Gastrocnemius medialis (tissue), 4 donors: ENCODE results near the gene BCL2L12. TPM values are rescaled to one million over a fixed set of nuclear protein-coding genes. Genes with fewer than 3 reads are reported as not detected.
A peak's percentile ranks its signal among the peaks of the same experiment; 100 is the strongest.

Experiments
- ATAC-seq, 2 donors: fragments of 150-250 bp; one replicate each; pipeline ENCODE4 v1.9.1; 2016
- DNase-seq, 2 donors: peaks; one replicate each; pipeline ENCODE4 v3.0.0-alpha.2; 2019
- H3K27ac ChIP-seq, 4 donors: fragments of 200-600 bp; sonication (generic); 1 replicate in 1 of 4; 2 replicates in 3 of 4; pipeline ENCODE4 v1.5.1; 2016 to 2018; ENCODE audit warnings: mild to moderate bottlenecking in 2 of 4, moderate library complexity in 1 of 4
- H3K27me3 ChIP-seq, 3 donors: fragments of 200-600 bp; sonication (generic) in 2 of 3; 1 replicate in 1 of 3; 2 replicates in 2 of 3; pipeline versions ENCODE4 v1.5.1 to v1.6.0; 2016 to 2019; ENCODE audit warnings: mild to moderate bottlenecking in 1 of 3, moderate library complexity in 1 of 3
- H3K36me3 ChIP-seq, 2 donors: fragments of 200-600 bp; sonication (generic) in 1 of 2; one replicate each; pipeline ENCODE4 v1.5.1; 2017 to 2018
- H3K4me1 ChIP-seq, 2 donors: fragments of 200-600 bp; sonication (generic) in 1 of 2; one replicate each; pipeline ENCODE4 v1.5.1; 2016 to 2017; ENCODE audit warnings: mild to moderate bottlenecking in 2 of 2
- H3K4me3 ChIP-seq, 4 donors: fragments of 200-600 bp; sonication (generic) in 3 of 4; 1 replicate in 1 of 4; 2 replicates in 3 of 4; pipeline ENCODE4 v1.5.1; 2016 to 2019; ENCODE audit warnings: mild to moderate bottlenecking in 2 of 4
- H3K9me3 ChIP-seq, 3 donors: fragments of 200-600 bp; sonication (generic) in 2 of 3; 1 replicate in 1 of 3; 2 replicates in 2 of 3; pipeline ENCODE4 v1.5.1; 2016 to 2019
- POLR2A ChIP-seq, 2 donors: fragments of 450-650 bp; IDR thresholded peaks; one replicate each; pipeline ENCODE4 v1.6.1; 2017; ENCODE audit warnings: antibody characterized with exemption in 2 of 2, mild to moderate bottlenecking in 2 of 2, moderate library complexity in 2 of 2
- in situ Hi-C, 4 donors: fragments of 200-750 bp; cut with MboI; loops; one replicate each; pipeline versions ENCODE4 v1.15.0 to v1.8.0; 2017; ENCODE audit warnings: low sequenced_read_pairs in 4 of 4
- intact Hi-C: fragments of 100-400 bp; cut with DNase I; formaldehyde crosslinking; loops from one replicate; pipeline ENCODE4 v1.15.1; 2023; ENCODE audit warnings: low total_unique reads
- total RNA-seq, 4 donors: library from RNA; depleted of rRNA; stranded (reverse); fragments of >200 nt; gene quantifications; one replicate each; pipeline versions ENCODE4 v1.1.0 to v1.2.3, GENCODE V29; 2016
- TF ChIP-seq, protein P1 (sequence below), 5 experiments: fragments of 450-650 bp in 3 of 5; fragments of 200-600 bp in 2 of 5; sonication (generic) in 2 of 5; IDR thresholded peaks in 4 of 5; conservative IDR thresholded peaks in 1 of 5; 1 replicate in 4 of 5; 2 replicates in 1 of 5; pipeline ENCODE4 v1.5.1; 2016 to 2019; ENCODE audit warnings: antibody characterized with exemption in 5 of 5, mild to moderate bottlenecking in 3 of 5, moderate library complexity in 3 of 5

BCL2L12 gene
- total RNA-seq, 4 donors from 2014 or later, result 10.7 to 12.9 (median 11.8) TPM

DNA sequence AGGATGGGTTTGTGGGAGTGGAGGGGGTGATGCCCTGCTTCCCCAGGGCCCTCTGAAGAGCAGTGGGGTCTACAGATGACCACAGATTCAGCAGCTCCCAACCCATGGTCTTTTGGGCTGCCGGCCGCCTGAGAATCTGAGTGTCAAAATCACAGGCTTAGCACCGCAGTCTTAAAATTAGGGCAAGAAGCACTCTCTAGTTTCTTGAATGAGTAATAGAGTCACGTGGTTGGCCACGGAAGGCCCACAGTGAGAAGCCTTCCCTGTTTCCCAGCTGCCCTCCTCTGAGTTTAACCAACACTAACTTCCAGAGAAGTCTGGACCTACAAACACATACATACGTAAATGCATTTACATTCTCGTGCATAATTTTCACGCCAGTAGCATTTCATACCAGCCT, 16.5 kb downstream of the BCL2L12 start:
- intact Hi-C loops, result no loop called here
- TF ChIP-seq, protein P1, sequence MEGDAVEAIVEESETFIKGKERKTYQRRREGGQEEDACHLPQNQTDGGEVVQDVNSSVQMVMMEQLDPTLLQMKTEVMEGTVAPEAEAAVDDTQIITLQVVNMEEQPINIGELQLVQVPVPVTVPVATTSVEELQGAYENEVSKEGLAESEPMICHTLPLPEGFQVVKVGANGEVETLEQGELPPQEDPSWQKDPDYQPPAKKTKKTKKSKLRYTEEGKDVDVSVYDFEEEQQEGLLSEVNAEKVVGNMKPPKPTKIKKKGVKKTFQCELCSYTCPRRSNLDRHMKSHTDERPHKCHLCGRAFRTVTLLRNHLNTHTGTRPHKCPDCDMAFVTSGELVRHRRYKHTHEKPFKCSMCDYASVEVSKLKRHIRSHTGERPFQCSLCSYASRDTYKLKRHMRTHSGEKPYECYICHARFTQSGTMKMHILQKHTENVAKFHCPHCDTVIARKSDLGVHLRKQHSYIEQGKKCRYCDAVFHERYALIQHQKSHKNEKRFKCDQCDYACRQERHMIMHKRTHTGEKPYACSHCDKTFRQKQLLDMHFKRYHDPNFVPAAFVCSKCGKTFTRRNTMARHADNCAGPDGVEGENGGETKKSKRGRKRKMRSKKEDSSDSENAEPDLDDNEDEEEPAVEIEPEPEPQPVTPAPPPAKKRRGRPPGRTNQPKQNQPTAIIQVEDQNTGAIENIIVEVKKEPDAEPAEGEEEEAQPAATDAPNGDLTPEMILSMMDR (IDR thresholded peaks at IDR 0.05 in 4 of 5, conservative IDR thresholded peaks at IDR 0.05 in 1 of 5), result no peak
- no peak for TF ChIP-seq POLR2A (IDR thresholded peaks at IDR 0.05)
- Histone ChIP-seq H3K4me1 (peaks cover 33 to 37% of the 10 kb centered on the region in 2 donors), H3K27me3 (no peaks in the 10 kb centered on the region), H3K27ac (peak overlapping the region in 1 of 4 donors; percentile 8), H3K4me3 (no peak overlapping the region), H3K9me3 (no peaks in the 10 kb centered on the region), H3K36me3 (peaks cover 0 to 56% of the 10 kb centered on the region in 2 donors)
- DNase-seq (no peak), ATAC-seq (no peak)
- in situ Hi-C loops, result no loop called here

DNA sequence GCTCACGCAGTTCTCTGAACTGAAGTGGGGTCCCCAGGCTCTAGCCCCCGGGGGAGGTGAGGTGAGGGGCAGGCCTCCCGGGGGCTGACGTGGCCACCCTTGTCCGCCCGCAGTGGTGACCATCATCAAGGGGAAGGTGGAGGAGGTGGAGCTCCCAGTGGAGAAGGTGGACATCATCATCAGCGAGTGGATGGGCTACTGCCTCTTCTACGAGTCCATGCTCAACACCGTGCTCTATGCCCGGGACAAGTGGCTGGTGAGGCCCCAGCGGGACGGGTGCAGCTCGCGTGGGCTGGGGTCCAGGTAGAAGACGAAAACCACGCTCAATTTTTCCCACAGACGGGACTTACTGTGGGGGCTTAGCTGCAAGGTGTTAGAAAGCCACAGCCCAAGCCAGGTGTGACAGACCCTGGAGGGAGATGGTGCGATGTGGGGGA, 18.1 kb downstream of the BCL2L12 start:
- Histone ChIP-seq H3K4me3 (no peak overlapping the region), H3K4me1 (peaks cover 23 to 25% of the 10 kb centered on the region in 2 donors), H3K36me3 (peaks cover 0 to 62% of the 10 kb centered on the region in 2 donors), H3K27ac (no peak overlapping the region), H3K27me3 (no peaks in the 10 kb centered on the region), H3K9me3 (no peaks in the 10 kb centered on the region)
- no peak for TF ChIP-seq POLR2A (IDR thresholded peaks at IDR 0.05)
- TF ChIP-seq, protein P1 (IDR thresholded peaks at IDR 0.05 in 4 of 5, conservative IDR thresholded peaks at IDR 0.05 in 1 of 5), result no peak
- ATAC-seq, result no peak
- in situ Hi-C loops (no loop called here), intact Hi-C loops (no loop called here)
- DNase-seq, result no peak

DNA sequence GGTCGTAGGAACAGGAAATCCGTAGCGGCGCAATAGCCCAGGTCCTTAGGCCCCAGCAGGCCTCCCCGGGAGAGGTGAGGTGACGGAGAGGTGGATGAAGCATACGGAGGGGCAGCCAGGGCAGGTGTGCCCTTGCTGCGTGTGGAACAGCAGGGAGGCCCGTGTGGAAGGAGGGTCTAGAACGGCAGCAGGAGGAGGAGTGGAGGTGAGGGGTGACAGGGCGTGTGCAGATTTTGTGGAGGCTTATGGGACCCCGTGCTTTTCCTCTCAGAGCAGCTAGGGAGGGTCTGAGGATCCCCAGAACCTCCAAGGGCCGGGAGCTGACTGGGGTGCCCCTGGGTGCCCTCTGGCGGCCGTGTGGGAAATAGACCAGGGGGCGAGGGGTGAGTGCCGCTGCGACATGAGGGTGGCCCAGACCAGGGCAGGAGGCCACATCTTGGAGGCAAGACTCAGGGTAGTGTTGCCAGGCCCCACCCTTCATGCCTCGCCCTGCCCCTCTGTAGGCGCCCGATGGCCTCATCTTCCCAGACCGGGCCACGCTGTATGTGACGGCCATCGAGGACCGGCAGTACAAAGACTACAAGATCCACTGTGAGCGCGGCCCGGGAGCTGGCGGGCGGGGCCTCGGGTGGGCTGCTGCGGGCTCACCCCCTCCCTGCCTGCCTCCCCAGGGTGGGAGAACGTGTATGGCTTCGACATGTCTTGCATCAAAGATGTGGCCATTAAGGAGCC, 18.7 kb downstream of the BCL2L12 start:
- peaks cover 17 to 19% of the 10 kb centered on the region in 2 donors for H3K4me1 ChIP-seq
- in situ Hi-C loops, result no loop called here

DNA sequence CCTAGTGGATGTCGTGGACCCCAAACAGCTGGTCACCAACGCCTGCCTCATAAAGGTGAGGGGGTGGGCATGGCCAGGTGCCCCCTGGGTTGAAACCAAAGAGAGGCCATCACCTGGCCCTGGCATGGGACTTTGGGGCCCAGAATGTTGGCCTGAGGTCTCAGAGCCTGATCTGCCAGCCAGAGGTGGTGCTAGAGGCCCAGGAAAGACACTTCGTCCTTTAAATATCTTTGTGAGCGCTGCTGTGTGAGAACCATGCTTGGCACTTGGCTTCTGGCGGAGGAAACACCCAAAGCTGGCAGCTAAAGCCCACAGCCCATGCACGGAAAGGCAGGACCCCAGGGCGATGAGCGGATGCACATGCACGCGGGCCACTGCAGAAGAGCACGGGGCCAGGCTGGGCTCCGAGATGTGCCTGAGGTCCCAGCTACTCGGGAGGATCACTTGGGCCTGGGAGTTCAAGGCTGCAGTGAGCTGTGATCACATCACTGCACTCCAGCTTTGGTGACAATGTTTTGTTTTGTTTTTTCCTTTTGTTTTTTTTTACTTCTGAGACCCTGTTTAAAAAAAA, 19.3 kb downstream of the BCL2L12 start:
- H3K36me3 ChIP-seq, result peaks cover 0 to 62% of the 10 kb centered on the region in 2 donors
- in situ Hi-C loops, result no loop called here
- H3K27ac ChIP-seq, result no peak overlapping the region
- no peaks in the 10 kb centered on the region for H3K9me3 ChIP-seq
- H3K4me1 ChIP-seq, result peaks cover 15% of the 10 kb centered on the region in 2 donors
- TF ChIP-seq POLR2A (IDR thresholded peaks at IDR 0.05), result no peak
- TF ChIP-seq, protein P1 (IDR thresholded peaks at IDR 0.05 in 4 of 5, conservative IDR thresholded peaks at IDR 0.05 in 1 of 5), result no peak
- DNase-seq (no peak), ATAC-seq (no peak)
- H3K27me3 ChIP-seq, result peaks cover 3 to 6% (median 4%) of the 10 kb centered on the region in 3 donors
- intact Hi-C loops, result no loop called here
- no peak overlapping the region for H3K4me3 ChIP-seq

More for the DNA sequence above, 18.7 kb downstream of the BCL2L12 start:
- no peaks in the 10 kb centered on the region for H3K27me3 ChIP-seq
- H3K27ac ChIP-seq, result no peak overlapping the region
- H3K36me3 ChIP-seq, result peaks cover 0 to 62% of the 10 kb centered on the region in 2 donors
- DNase-seq, result no peak
- TF ChIP-seq, protein P1 (IDR thresholded peaks at IDR 0.05 in 4 of 5, conservative IDR thresholded peaks at IDR 0.05 in 1 of 5), result peak in 4 of 5 experiments; percentile 9 to 34 (median 16)
- TF ChIP-seq POLR2A (IDR thresholded peaks at IDR 0.05), result no peak
- intact Hi-C loops, result no loop called here
- no peaks in the 10 kb centered on the region for H3K9me3 ChIP-seq
- ATAC-seq, result no peak
- no peak overlapping the region for H3K4me3 ChIP-seq
